GM18517 (cell line): ENCODE data around the gene SAP25.

Source experiments
- ATAC-seq: cut with Tn5 transposase; IDR thresholded peaks from one replicate; pipeline ENCODE4 v1.9.1; 2021; ENCODE audit warnings: mild to moderate bottlenecking, moderate library complexity; ENCODE audit not compliant: unreplicated experiment

SAP25 gene

GRCh38 chr7:100598425-100598824 is 24.7 kb upstream of the SAP25 start:
- ATAC-seq: no peak

- no peak for ATAC-seq
Observed at GRCh38 chr7:100595188-100595587, 21.5 kb upstream of the SAP25 start.

GRCh38 chr7:100591596-100591995 is 17.9 kb upstream of the SAP25 start:
- no peak for ATAC-seq

- ATAC-seq: no peak
Observed at GRCh38 chr7:100590077-100590737, 16.5 kb upstream of the SAP25 start.

- no peak for ATAC-seq
Observed at GRCh38 chr7:100589341-100589947, 15.7 kb upstream of the SAP25 start.

GRCh38 chr7:100588438-100588837 is 14.7 kb upstream of the SAP25 start:
- ATAC-seq: no peak

- peak; percentile 85 for ATAC-seq
Observed at GRCh38 chr7:100586266-100587025, 12.7 kb upstream of the SAP25 start, which contains the start of gene FBXO24. FBXO24 (plus strand) TSS chr7:100586328; CDS start chr7:100586626, 298 bp downstream.

GRCh38 chr7:100585511-100586265 is 12.0 kb upstream of the SAP25 start, which contains the start of gene LRCH4:
LRCH4 (minus strand) TSS chr7:100586129; CDS start chr7:100586100, 29 bp downstream.
- peak; percentile 30 for ATAC-seq

GRCh38 chr7:100584683-100585510 is 11.2 kb upstream of the SAP25 start:
- no peak for ATAC-seq

GRCh38 chr7:100584054-100584682 is 10.5 kb upstream of the SAP25 start:
- no peak for ATAC-seq

- ATAC-seq: no peak
Observed at GRCh38 chr7:100583132-100584053, 9.7 kb upstream of the SAP25 start.

- no peak for ATAC-seq
Observed at GRCh38 chr7:100582650-100583049, 8.9 kb upstream of the SAP25 start.

- no peak for ATAC-seq
Observed at GRCh38 chr7:100582041-100582579, 8.4 kb upstream of the SAP25 start.

- ATAC-seq: no peak
Observed at GRCh38 chr7:100580466-100581283, 7.0 kb upstream of the SAP25 start.

GRCh38 chr7:100578246-100579183 is 4.8 kb upstream of the SAP25 start:
- ATAC-seq: no peak

GRCh38 chr7:100577507-100577906 is 3.8 kb upstream of the SAP25 start:
- no peak for ATAC-seq
